SK-N-MC (cell line): ENCODE measurements around the gene YIPF2.
"Not testable (repeated sequence)": the region's sequence is repeated elsewhere in the genome, so short reads cannot be mapped to it uniquely, and the experiment has no call there.

Experiments used
- DNase-seq: peaks from one replicate; pipeline ENCODE4 v3.0.0-alpha.2; 2011; ENCODE audit warnings: low read depth, low spot score
- H3K27ac ChIP-seq: fragments of 200-600 bp; sonication (generic); 2 replicates; pipeline ENCODE4 v1.5.1; 2016; ENCODE audit warnings: mixed run types
- H3K36me3 ChIP-seq: fragments of 200-600 bp; sonication (generic); 2 replicates; pipeline ENCODE4 v1.6.1; 2017; ENCODE audit warnings: antibody characterized with exemption, low read length, mixed read lengths; ENCODE audit not compliant: insufficient read depth
- H3K4me3 ChIP-seq: fragments of 200-600 bp; sonication (generic); 2 replicates; pipeline ENCODE4 v1.5.1; 2016
- H3K9ac ChIP-seq: fragments of 200-600 bp; sonication (generic); 2 replicates; pipeline ENCODE4 v1.8.0; 2017; ENCODE audit warnings: mixed run types, mixed read lengths; ENCODE audit not compliant: insufficient read length
- H3K9me3 ChIP-seq: fragments of 200-600 bp; sonication (generic); 2 replicates; pipeline ENCODE4 v1.6.1; 2017; ENCODE audit warnings: low read depth, mild to moderate bottlenecking, antibody characterized with exemption, low read length, moderate library complexity, mixed read lengths
- EZH2 ChIP-seq: fragments of 200-600 bp; sonication (generic); IDR thresholded peaks from one replicate; pipeline ENCODE4 v1.6.1; 2017; ENCODE audit warnings: antibody characterized with exemption
- FOXP2 ChIP-seq: optimal IDR thresholded peaks from 2 replicates; pipeline ENCODE3; 2011; ENCODE audit warnings: mild to moderate bottlenecking, moderate library complexity; ENCODE audit not compliant: insufficient read depth; ENCODE audit errors: extremely low read length, control extremely low read depth
- POLR2AphosphoS5 ChIP-seq: IDR thresholded peaks from 2 replicates; pipeline ENCODE4 v1.6.1; 2012; ENCODE audit warnings: mild to moderate bottlenecking, low read depth, low read length, borderline replicate concordance

Gene YIPF2

GRCh38 chr19:10965398-10965797 lies 37.0 kb upstream of the YIPF2 start:
- Histone ChIP-seq H3K36me3 (peaks cover 13% of the 10 kb centered on the region; the same call in 1 of the 2 replicates), H3K4me3 (no peak overlapping the region), H3K9me3 (no peaks in the 10 kb centered on the region), H3K27ac (no peak overlapping the region), H3K9ac (no peak overlapping the region)
- TF ChIP-seq POLR2AphosphoS5 (no peak), EZH2 (no peak), FOXP2 (no peak)
- no peak for DNase-seq

GRCh38 chr19:10964903-10965302 lies 36.5 kb upstream of the YIPF2 start:
- H3K9ac ChIP-seq: no peak overlapping the region
- no peak for DNase-seq
- peaks cover 13% of the 10 kb centered on the region; the same call in 1 of the 2 replicates for H3K36me3 ChIP-seq
- TF ChIP-seq FOXP2 (no peak), EZH2 (no peak), POLR2AphosphoS5 (no peak)
- no peak overlapping the region for H3K4me3 ChIP-seq
- no peaks in the 10 kb centered on the region for H3K9me3 ChIP-seq
- no peak overlapping the region for H3K27ac ChIP-seq

- H3K4me3 ChIP-seq: no peak overlapping the region
- DNase-seq: no peak
Observed at GRCh38 chr19:10963865-10964264, 35.4 kb upstream of the YIPF2 start.

GRCh38 chr19:10962863-10963262 lies 34.4 kb upstream of the YIPF2 start:
- no peaks in the 10 kb centered on the region for H3K9me3 ChIP-seq
- peaks cover 13% of the 10 kb centered on the region; the same call in 1 of the 2 replicates for H3K36me3 ChIP-seq
- no peak overlapping the region for H3K9ac ChIP-seq
- H3K27ac ChIP-seq: no peak overlapping the region
- H3K4me3 ChIP-seq: peak overlapping the region; percentile 100
- no peak for TF ChIP-seq EZH2
- DNase-seq: no peak

More at GRCh38 chr19:10963865-10964264, 35.4 kb upstream of the YIPF2 start:
- no peaks in the 10 kb centered on the region for H3K9me3 ChIP-seq
- TF ChIP-seq POLR2AphosphoS5: no peak
- no peak for TF ChIP-seq FOXP2
- TF ChIP-seq EZH2: no peak
- peaks cover 13% of the 10 kb centered on the region; the same call in 1 of the 2 replicates for H3K36me3 ChIP-seq
- H3K9ac ChIP-seq: no peak overlapping the region
- 0 out of 2 replicates have a peak overlapping the region, but pooled peaks have one; percentile 12 for H3K27ac ChIP-seq

GRCh38 chr19:10961073-10961860 lies 32.8 kb upstream of the YIPF2 start:
- Histone ChIP-seq H3K9ac (peak overlapping the region; percentile 100), H3K4me3 (peak overlapping the region; percentile 100), H3K36me3 (peaks cover 13% of the 10 kb centered on the region; the same call in 1 of the 2 replicates), H3K9me3 (no peaks in the 10 kb centered on the region), H3K27ac (peak overlapping the region; percentile 96)
- TF ChIP-seq POLR2AphosphoS5: no peak
- TF ChIP-seq FOXP2: no peak
- DNase-seq: no peak

GRCh38 chr19:10960314-10961072 lies 32.1 kb upstream of the YIPF2 start, which contains the start of gene SMARCA4:
TSS of gene SMARCA4 (plus strand) at chr19:10961030. CDS start at chr19:10984152, 23,122 bp downstream.
- TF ChIP-seq EZH2 (no peak), POLR2AphosphoS5 (peak; percentile 94)
- peak within 1 kb of the TSS; percentile 96 for H3K27ac ChIP-seq
- peak within 1 kb of the TSS; percentile 100 for H3K4me3 ChIP-seq
- H3K9me3 ChIP-seq: no peaks in the 10 kb centered on the region
- H3K9ac ChIP-seq: peak within 1 kb of the TSS; percentile 100
- peak; percentile 61 for DNase-seq
- peaks cover 10% of the 10 kb centered on the region; the same call in 1 of the 2 replicates for H3K36me3 ChIP-seq

- not testable (repeated sequence) for H3K9ac ChIP-seq, H3K9me3 ChIP-seq, H3K36me3 ChIP-seq, H3K27ac ChIP-seq, DNase-seq
- H3K4me3 ChIP-seq: peak overlapping the region; percentile 97
Observed at GRCh38 chr19:10959277-10959968, 31.0 kb upstream of the YIPF2 start.

GRCh38 chr19:10952809-10953208 lies 24.4 kb upstream of the YIPF2 start:
- no peak for TF ChIP-seq FOXP2
- no peak for TF ChIP-seq EZH2
- TF ChIP-seq POLR2AphosphoS5: no peak
- Histone ChIP-seq H3K4me3 (no peak overlapping the region), H3K27ac (no peak overlapping the region), H3K9ac (no peak overlapping the region), H3K36me3 (no peaks in the 10 kb centered on the region), H3K9me3 (no peaks in the 10 kb centered on the region)
- no peak for DNase-seq
